Osteoblast (primary cell): ENCODE measurements around the gene ELANE. TPM values are rescaled to one million over a fixed set of nuclear protein-coding genes. Genes with fewer than 3 reads are reported as not detected.
"Not testable (repeated sequence)": the region's sequence is repeated elsewhere in the genome, so short reads cannot be mapped to it uniquely, and the experiment has no call there.

ENCODE experiments used
- DNase-seq: peaks from one replicate; pipeline ENCODE4 v3.0.0; 2011; ENCODE audit warnings: low spot score, mixed read lengths; ENCODE audit not compliant: insufficient read length; ENCODE audit errors: missing footprints
- H2AFZ ChIP-seq: 2 replicates; pipeline ENCODE4 v1.6.0; 2011; ENCODE audit warnings: mild to moderate bottlenecking, low read length
- H3K27ac ChIP-seq: 2 replicates; pipeline ENCODE4 v1.5.1; 2011; ENCODE audit warnings: mild to moderate bottlenecking, low read depth, low read length, moderate library complexity
- H3K27me3 ChIP-seq: 2 replicates; pipeline ENCODE4 v1.6.0; 2012; ENCODE audit warnings: mild to moderate bottlenecking, control low read depth, inconsistent platforms, low read length, moderate library complexity; ENCODE audit not compliant: insufficient read depth
- H3K36me3 ChIP-seq: 2 replicates; pipeline ENCODE4 v1.5.1; 2011; ENCODE audit warnings: mild to moderate bottlenecking, low read length, control low read depth, moderate library complexity; ENCODE audit not compliant: insufficient read depth
- H3K4me1 ChIP-seq: 2 replicates; pipeline ENCODE4 v1.5.1; 2011; ENCODE audit warnings: mild to moderate bottlenecking, low read length, control low read depth, moderate library complexity; ENCODE audit not compliant: insufficient read depth
- H3K4me2 ChIP-seq: 2 replicates; pipeline ENCODE4 v1.6.0; 2011; ENCODE audit warnings: mild to moderate bottlenecking, low read length; ENCODE audit not compliant: insufficient read depth
- H3K4me3 ChIP-seq: fragments of 200-600 bp; sonication (generic); 3 replicates; pipeline ENCODE4 v1.5.1; 2012; ENCODE audit warnings: mild to moderate bottlenecking, low read length, inconsistent platforms; ENCODE audit not compliant: insufficient read depth
- H3K79me2 ChIP-seq: 2 replicates; pipeline ENCODE4 v1.6.0; 2012; ENCODE audit warnings: mild to moderate bottlenecking, low read length, control low read depth, inconsistent platforms; ENCODE audit not compliant: insufficient read depth
- H3K9me3 ChIP-seq: 2 replicates; pipeline ENCODE4 v1.5.1; 2011; ENCODE audit warnings: low read depth, low read length, control low read depth
- H4K20me1 ChIP-seq: 2 replicates; pipeline ENCODE4 v1.6.0; 2012; ENCODE audit warnings: mild to moderate bottlenecking, low read length, control low read depth; ENCODE audit not compliant: insufficient read depth
- total RNA-seq: library from RNA; depleted of rRNA; stranded (reverse); fragments of >200 nt; gene quantifications from 2 replicates; pipeline ENCODE4 v1.2.3, GENCODE V29; 2012
- TF ChIP-seq, protein P1 (sequence below): IDR thresholded peaks from 2 replicates; pipeline ENCODE4 v1.5.1; 2011; ENCODE audit warnings: mild to moderate bottlenecking, low read depth, low read length, moderate library complexity; ENCODE audit errors: extremely low read depth

The ELANE gene
- total RNA-seq, 1 donor, result 0.36 TPM

DNA sequence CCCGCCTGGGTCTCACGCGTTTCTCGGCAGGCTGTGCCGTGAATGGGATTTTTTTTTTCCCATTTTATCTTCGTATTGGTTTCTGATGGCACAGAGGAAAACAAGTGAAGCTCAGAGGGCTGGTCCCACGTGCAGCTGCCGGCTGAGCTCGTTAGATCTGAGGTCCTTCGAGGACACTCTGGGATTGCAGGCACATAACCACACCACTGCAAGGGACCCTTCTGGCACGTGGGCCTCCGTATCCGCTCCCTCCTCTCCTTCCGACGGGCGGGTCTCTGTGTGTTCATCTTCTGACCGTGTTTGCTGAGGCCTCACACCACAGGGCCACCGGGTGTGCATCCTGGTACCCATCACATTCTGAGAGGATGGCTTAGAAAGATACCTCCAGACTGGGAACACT, 24.0 kb downstream of the ELANE start:
- H3K4me3 ChIP-seq, result no peak overlapping the region
- TF ChIP-seq, protein P1, sequence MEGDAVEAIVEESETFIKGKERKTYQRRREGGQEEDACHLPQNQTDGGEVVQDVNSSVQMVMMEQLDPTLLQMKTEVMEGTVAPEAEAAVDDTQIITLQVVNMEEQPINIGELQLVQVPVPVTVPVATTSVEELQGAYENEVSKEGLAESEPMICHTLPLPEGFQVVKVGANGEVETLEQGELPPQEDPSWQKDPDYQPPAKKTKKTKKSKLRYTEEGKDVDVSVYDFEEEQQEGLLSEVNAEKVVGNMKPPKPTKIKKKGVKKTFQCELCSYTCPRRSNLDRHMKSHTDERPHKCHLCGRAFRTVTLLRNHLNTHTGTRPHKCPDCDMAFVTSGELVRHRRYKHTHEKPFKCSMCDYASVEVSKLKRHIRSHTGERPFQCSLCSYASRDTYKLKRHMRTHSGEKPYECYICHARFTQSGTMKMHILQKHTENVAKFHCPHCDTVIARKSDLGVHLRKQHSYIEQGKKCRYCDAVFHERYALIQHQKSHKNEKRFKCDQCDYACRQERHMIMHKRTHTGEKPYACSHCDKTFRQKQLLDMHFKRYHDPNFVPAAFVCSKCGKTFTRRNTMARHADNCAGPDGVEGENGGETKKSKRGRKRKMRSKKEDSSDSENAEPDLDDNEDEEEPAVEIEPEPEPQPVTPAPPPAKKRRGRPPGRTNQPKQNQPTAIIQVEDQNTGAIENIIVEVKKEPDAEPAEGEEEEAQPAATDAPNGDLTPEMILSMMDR, result no peak
- H3K4me1 ChIP-seq, result no peaks in the 10 kb centered on the region
- H3K36me3 ChIP-seq, result peaks cover 9% of the 10 kb centered on the region
- no peak overlapping the region for H2AFZ ChIP-seq
- H4K20me1 ChIP-seq, result peaks cover 3% of the 10 kb centered on the region
- peak; percentile 81 for DNase-seq
- H3K9me3 ChIP-seq, result no peaks in the 10 kb centered on the region
- no peaks in the 10 kb centered on the region for H3K79me2 ChIP-seq
- H3K27me3 ChIP-seq, result no peaks in the 10 kb centered on the region
- no peak overlapping the region for H3K27ac ChIP-seq
- H3K4me2 ChIP-seq, result no peak overlapping the region

DNA sequence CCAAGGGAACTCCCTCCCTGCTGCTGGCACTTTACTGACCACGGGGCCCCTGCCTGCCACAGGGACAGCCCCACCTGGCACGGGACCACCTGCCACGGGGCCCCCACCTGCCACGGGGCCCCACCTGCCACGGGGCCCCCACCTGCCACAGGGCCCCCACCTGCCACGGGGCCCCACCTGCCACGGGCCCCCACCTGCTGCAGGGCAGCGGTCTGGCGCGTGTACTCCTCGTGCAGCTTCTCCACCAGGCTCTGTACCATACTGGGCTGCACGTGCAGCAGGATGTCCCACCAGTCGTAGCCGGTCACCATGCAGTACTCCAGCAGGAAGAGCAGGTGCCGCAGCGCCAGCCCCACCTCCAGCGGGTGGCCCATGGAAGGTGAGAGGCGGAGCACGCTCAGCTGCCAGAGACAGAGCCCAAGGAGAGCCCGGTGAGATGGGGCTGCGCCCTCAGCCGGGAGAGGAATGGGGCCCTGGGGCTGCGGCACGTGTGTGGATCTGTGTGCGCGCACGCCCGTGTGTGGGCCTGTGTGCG, 24.7 kb downstream of the ELANE start:
- H3K27me3 ChIP-seq, result no peaks in the 10 kb centered on the region
- no peak overlapping the region for H3K4me2 ChIP-seq
- no peak overlapping the region for H2AFZ ChIP-seq
- TF ChIP-seq, protein P1, result no peak
- H3K4me3 ChIP-seq, result no peak overlapping the region
- H3K36me3 ChIP-seq, result peaks cover 17% of the 10 kb centered on the region
- no peak overlapping the region for H3K27ac ChIP-seq
- no peaks in the 10 kb centered on the region for H3K9me3 ChIP-seq
- peaks cover 3% of the 10 kb centered on the region for H4K20me1 ChIP-seq
- no peaks in the 10 kb centered on the region for H3K4me1 ChIP-seq
- no peak for DNase-seq
- H3K79me2 ChIP-seq, result no peaks in the 10 kb centered on the region

DNA sequence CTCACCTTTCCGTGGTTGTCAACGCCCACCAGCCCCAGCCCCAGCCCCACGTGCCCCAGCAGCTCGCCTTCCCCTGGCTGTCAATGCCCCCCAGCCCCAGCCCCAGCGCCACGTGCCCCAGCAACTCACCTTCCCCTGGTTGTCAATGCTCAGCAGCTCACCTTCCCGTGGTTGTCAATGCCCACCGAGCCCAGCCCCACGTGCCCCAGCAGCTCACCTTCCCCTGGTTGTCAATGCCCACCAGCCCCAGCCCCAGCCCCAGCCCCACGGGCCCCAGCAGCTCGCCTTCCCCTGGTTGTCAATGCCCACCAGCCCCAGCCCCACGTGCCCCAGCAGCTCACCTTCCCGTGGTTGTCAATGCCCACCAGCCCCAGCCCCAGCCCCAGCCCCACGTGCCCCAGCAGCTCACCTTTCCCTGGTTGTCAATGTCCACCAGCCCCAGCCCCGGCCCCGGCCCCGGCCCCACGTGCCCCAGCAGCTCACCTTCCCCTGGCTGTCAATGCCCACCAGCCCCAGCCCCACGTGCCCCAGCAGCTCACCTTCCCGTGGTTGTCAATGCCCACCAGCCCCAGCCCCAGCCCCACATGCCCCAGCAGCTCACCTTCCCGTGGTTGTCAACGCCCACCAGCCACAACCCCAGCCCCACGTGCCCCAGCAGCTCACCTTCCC, 26.0 kb downstream of the ELANE start:
- H3K4me1 ChIP-seq, H3K4me2 ChIP-seq: not testable (repeated sequence)
- peaks cover 22% of the 10 kb centered on the region for H3K36me3 ChIP-seq

DNA sequence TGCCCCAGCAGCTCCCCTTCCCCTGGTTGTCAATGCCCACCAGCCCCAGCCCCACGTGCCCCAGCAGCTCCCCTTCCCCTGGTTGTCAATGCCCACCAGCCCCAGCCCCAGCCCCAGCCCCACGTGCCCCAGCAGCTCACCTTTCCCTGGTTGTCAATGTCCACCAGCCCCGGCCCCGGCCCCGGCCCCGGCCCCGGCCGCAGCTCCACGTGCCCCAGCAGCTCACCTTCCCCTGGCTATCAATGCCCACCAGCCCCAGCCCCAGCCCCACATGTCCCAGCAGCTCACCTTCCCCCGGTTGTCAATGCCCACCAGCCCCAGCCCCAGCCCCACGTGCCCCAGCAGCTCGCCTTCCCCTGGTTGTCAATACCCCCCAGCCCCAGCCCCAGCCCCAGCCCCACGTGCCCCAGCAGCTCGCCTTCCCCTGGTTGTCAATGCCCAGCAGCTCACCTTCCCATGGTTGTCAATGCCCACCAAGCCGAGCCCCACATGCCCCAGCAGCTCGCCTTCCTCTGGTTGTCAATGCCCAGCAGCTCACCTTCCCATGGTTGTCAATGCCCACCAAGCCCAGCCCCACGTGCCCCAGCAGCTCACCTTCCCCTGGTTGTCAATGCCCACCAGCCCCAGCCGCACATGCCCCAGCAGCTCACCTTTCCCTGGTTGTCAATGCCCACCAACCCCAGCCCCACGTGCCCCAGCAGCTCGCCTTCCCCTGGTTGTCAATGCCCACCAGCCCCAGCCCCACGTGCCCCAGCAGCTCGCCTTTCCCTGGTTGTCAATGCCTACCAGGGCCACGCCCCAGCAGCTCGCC, 26.9 kb downstream of the ELANE start:
- not testable (repeated sequence) for H3K4me1 ChIP-seq, H2AFZ ChIP-seq, H3K79me2 ChIP-seq, DNase-seq, H3K4me2 ChIP-seq, H4K20me1 ChIP-seq, H3K9me3 ChIP-seq, H3K27ac ChIP-seq, H3K4me3 ChIP-seq, H3K27me3 ChIP-seq
- H3K36me3 ChIP-seq, result peaks cover 22% of the 10 kb centered on the region

More for the DNA sequence above, 26.0 kb downstream of the ELANE start:
- not testable (repeated sequence) for H3K27ac ChIP-seq, DNase-seq, H3K79me2 ChIP-seq, H4K20me1 ChIP-seq, H2AFZ ChIP-seq, H3K9me3 ChIP-seq, H3K4me3 ChIP-seq, H3K27me3 ChIP-seq
